ENCODE results near the gene CTF1. TPM values are rescaled to one million over a fixed set of nuclear protein-coding genes. Genes with fewer than 3 reads are reported as not detected.
A peak's percentile ranks its signal among the peaks of the same experiment; 100 is the strongest.

CTF1 gene
- total RNA-seq, 4 donors from 2014 or later, result 2.3 to 20.6 (median 13.8) TPM; not detected in 1

- no peaks in the 10 kb centered on the region for H3K36me3 ChIP-seq
- peak overlapping the region; percentile 73 to 87 for H3K4me3 ChIP-seq
- H3K27ac ChIP-seq, result peak overlapping the region; percentile 99 to 100
- intact Hi-C loops (cut with DNase I; ENCODE audit: low total_unique reads), result no loop called here
- peaks cover 6 to 7% of the 10 kb centered on the region in 2 donors for H3K4me1 ChIP-seq
- no peak for TF ChIP-seq POLR2A (IDR thresholded peaks at IDR 0.05)
- no peak for TF ChIP-seq CTCF (IDR thresholded peaks at IDR 0.05)
- DNase-seq, result peak; percentile 89 to 90
- H3K27me3 ChIP-seq, result no peaks in the 10 kb centered on the region
- H3K9me3 ChIP-seq, result no peaks in the 10 kb centered on the region
Measured at GRCh38 chr16:30896889-30897733, 697 bp downstream of the CTF1 start.

GRCh38 chr16:30899794-30900193, 3.4 kb downstream of the CTF1 start:
- no peak for DNase-seq
- no peak overlapping the region for H3K27ac ChIP-seq
- no peaks in the 10 kb centered on the region for H3K27me3 ChIP-seq
- TF ChIP-seq POLR2A (IDR thresholded peaks at IDR 0.05) (no peak), CTCF (IDR thresholded peaks at IDR 0.05) (no peak)
- no peaks in the 10 kb centered on the region for H3K36me3 ChIP-seq
- intact Hi-C loops (cut with DNase I; ENCODE audit: low total_unique reads), result no loop called here
- H3K4me3 ChIP-seq, result no peak overlapping the region
- no peaks in the 10 kb centered on the region for H3K4me1 ChIP-seq
- H3K9me3 ChIP-seq, result no peaks in the 10 kb centered on the region

GRCh38 chr16:30900588-30900987, 4.2 kb downstream of the CTF1 start:
- Histone ChIP-seq H3K9me3 (no peaks in the 10 kb centered on the region), H3K4me3 (no peak overlapping the region), H3K27me3 (no peaks in the 10 kb centered on the region), H3K4me1 (no peaks in the 10 kb centered on the region), H3K27ac (no peak overlapping the region), H3K36me3 (no peaks in the 10 kb centered on the region)
- TF ChIP-seq CTCF (IDR thresholded peaks at IDR 0.05) (no peak), POLR2A (IDR thresholded peaks at IDR 0.05) (no peak)
- DNase-seq, result no peak
- intact Hi-C loops (cut with DNase I; ENCODE audit: low total_unique reads), result no loop called here

- Histone ChIP-seq H3K9me3 (no peaks in the 10 kb centered on the region), H3K27me3 (no peaks in the 10 kb centered on the region), H3K4me3 (peak overlapping the region; percentile 29 to 45), H3K4me1 (no peaks in the 10 kb centered on the region), H3K27ac (peak overlapping the region; percentile 82 to 94), H3K36me3 (no peaks in the 10 kb centered on the region)
- DNase-seq, result no peak
- intact Hi-C loops (cut with DNase I; ENCODE audit: low total_unique reads), result no loop called here
- TF ChIP-seq CTCF (IDR thresholded peaks at IDR 0.05) (no peak), POLR2A (IDR thresholded peaks at IDR 0.05) (no peak)
Measured at GRCh38 chr16:30901201-30902028, 5.0 kb downstream of the CTF1 start.
